Measurements from ENCODE around the gene COPZ2.
"Not testable (repeated sequence)": the region's sequence is repeated elsewhere in the genome, so short reads cannot be mapped to it uniquely, and the experiment has no call there.

Gene COPZ2, protein sequence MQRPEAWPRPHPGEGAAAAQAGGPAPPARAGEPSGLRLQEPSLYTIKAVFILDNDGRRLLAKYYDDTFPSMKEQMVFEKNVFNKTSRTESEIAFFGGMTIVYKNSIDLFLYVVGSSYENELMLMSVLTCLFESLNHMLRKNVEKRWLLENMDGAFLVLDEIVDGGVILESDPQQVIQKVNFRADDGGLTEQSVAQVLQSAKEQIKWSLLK
- total RNA-seq, result 1.1 to 4.5 (median 3.2) reads per million in 4 experiments

GRCh38 chr17:48037036-48037837 lies at the start of gene COPZ2:
TSS of gene COPZ2 (minus strand) at chr17:48037797. CDS start at chr17:48037777, 20 bp downstream.
- DNase-seq, result peak; percentile 49

DNA sequence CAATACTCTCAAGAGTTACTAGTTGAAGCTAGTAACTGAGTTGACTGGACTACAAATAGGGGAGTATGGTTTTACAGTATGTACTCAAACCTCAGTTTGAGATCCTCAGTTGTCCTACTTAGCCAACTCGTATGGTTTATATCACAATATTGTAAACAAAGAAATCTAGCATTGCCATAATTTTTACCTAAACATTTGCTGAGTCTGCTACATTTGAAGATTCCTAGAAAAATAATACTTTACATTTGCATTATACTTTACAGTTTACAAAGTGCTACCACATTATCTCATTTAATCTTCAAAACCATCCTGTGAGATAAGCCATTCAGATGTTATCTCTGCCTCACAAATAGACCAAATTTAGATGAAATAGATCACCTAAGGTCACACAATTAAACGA lies 47.3 kb upstream of the COPZ2 start:
- no peak for DNase-seq

- no peak for DNase-seq
Observed at GRCh38 chr17:48081858-48082257, 44.3 kb upstream of the COPZ2 start.

GRCh38 chr17:48077152-48077551 lies 39.6 kb upstream of the COPZ2 start:
- DNase-seq, result not testable (repeated sequence)

DNA sequence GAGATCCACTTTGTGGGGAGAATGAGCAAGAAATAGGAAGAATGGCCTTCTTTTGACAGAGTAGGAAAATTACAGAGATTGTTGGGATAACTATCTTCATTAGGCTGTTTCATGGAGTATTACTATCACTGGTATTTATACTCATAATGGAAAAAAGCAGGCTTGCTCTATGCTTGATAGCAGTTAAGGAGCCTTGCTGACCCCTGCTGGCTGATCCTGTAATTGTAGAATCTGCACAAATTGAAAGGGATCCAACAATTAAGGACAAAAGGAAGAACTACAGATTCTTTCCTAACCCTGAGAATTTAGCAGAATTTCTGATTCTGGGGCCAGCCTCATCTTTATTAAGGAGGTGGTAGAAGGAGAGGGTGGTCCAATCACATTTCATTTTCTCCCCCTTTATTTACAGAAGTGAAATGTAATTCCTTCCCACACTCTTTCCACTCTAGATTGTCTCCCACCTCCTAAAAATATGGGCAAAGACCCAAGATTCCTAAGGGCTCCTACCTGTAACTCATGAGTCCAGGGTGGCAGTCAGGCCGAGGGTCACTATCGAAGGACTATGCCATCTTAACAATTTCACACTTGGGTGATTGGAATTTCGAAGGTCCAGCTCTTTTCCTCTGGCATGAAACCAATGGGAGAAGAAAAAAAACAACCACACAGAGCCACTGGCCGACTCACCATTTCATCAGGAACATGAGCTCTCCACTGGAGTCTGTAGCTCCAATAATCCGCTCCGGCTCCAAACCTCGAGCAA lies 36.9 kb upstream of the COPZ2 start:
- DNase-seq, result peak; percentile 63

GRCh38 chr17:48073566-48074094 lies 36.0 kb upstream of the COPZ2 start:
- not testable (repeated sequence) for DNase-seq

DNA sequence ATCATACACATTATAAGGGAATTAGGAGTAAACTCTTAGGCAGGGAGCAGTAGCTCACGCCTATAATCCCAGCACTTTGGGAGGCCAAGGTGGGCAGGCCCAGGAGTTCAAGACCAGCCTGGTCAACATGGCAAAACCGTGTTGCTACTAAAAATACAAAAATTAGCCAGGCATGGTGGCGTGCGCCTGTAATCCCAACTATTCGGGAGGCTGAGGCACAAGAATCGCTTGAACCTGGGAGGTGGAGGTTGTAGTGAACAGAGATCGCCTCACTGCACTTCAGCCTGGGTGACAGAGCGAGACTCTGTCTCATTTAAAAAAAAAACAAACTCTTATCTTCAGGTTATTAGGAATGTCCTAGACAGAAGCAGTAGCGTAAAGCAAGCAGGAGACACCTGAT lies 35.2 kb upstream of the COPZ2 start:
- DNase-seq, result not testable (repeated sequence)

DNA sequence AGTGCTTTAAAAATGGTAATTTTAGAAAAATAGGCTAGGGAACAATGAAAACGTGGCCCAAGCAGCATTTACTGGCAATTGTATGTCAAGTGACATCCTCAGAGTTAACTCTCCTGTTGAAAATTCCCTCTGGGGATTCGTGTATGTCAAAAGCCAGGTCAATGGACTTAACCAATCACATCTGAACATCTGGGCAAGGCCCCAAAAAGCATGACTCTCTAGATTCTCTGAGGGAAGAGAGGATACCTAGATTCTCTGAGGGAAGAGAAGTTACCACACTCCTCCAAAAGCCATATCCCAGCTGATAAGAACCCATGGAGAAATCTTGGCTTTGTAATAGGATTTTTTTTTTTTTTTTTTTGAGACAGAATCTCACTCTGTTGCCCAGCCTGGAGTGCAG lies 34.1 kb upstream of the COPZ2 start:
- DNase-seq, result no peak

- DNase-seq, result no peak
Observed at GRCh38 chr17:48070195-48070594, 32.6 kb upstream of the COPZ2 start.

DNA sequence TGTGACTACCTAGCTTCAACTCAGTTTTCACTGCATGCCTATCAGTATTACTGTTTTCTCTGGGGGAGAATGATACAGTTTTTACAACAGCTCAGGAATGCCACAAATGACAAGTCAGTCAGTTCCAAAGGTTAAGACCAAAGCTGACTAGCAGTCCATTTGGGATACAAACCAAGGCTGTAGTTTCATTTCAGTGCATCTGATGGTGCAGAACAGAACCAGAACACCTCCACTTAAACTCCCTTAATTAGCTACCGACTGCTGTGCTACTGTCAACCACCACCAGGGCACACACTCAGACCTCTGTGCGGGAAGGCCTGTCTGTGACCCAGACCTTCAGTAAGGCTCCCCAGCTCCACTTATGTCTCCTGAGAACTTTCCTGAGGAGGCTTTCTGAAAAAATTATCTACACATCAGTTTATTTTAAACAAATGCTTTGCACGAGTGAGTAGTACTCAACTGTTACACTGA lies 30.9 kb upstream of the COPZ2 start:
- no peak for DNase-seq

DNA sequence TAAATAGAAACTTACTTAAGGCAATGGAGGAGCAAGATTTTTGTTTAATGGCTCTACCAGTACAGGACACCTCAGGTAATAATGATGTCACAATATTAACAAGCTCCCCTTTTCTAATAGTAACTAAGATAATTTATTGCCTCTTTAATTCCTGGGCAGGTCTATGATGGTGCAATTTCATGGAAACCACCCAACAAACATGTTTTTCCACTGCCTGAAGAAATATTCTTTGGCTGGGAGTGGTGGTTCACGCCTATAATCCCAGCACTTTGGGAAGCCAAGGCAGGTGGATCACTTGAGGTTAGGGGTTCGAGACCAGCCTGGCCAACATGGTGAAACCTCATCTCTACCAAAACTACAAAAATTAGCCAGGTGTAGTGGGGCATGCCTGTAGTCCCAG lies 30.2 kb upstream of the COPZ2 start:
- DNase-seq, result not testable (repeated sequence)

GRCh38 chr17:48067245-48067644 lies 29.6 kb upstream of the COPZ2 start:
- no peak for DNase-seq

- no peak for DNase-seq
Observed at GRCh38 chr17:48066656-48067055, 29.1 kb upstream of the COPZ2 start.

GRCh38 chr17:48066192-48066591 lies 28.6 kb upstream of the COPZ2 start:
- DNase-seq, result no peak

- no peak for DNase-seq
Observed at GRCh38 chr17:48064638-48065037, 27.0 kb upstream of the COPZ2 start.

GRCh38 chr17:48062273-48062672 lies 24.7 kb upstream of the COPZ2 start:
- no peak for DNase-seq

DNA sequence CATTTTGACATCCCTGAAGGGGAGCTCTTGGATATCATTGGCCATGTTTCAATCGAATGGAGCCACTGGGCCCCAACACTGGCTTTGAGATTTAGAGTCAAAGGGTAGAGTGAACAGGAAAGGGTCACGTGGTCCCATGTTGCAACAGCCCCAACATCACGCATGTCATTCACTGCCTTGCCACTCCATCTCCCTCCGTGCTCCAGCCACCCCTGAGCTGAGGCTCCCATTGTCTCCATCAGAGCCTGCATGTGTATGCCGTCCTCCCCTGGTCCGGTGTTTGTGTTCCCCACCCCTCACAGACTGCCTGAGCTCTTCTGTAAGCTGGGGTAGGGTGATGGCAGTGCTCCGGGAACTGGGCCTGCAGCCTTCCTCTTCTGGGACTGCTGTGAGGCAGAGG lies 22.7 kb upstream of the COPZ2 start:
- DNase-seq, result no peak

DNA sequence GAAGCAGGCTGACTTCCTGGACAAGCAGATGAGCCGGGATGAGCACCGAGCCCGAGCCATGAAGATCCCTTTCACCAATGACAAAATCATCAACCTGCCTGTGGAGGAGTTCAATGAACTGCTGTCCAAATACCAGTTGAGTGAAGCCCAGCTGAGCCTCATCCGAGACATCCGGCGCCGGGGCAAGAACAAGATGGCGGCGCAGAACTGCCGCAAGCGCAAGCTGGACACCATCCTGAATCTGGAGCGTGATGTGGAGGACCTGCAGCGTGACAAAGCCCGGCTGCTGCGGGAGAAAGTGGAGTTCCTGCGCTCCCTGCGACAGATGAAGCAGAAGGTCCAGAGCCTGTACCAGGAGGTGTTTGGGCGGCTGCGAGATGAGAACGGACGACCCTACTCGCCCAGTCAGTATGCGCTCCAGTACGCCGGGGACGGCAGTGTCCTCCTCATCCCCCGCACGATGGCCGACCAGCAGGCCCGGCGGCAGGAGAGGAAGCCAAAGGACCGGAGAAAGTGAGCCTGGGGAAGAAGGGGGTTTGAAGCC lies 21.6 kb upstream of the COPZ2 start:
- DNase-seq, result no peak

GRCh38 chr17:48058393-48059124 lies 21.0 kb upstream of the COPZ2 start:
- DNase-seq, result no peak

DNA sequence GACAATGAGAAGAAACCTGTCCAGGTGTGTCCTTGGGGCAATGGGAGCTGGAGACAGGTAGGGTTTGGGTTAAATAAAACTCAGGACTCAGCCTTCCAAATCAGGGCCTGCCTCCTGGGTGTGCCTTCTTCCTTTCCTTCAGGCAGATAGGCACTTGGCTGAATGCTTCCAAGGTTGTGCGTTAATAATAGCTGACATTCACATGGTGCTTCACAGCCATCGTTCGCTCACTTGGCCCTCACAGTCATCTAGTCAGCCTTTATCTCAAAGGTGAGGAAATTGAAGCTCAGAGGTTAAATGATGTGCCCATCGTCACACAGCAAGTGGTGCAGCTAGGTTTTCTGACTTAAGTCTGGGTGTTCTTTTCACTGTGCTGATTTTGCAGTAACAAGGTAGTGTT lies 20.0 kb upstream of the COPZ2 start:
- no peak for DNase-seq

DNA sequence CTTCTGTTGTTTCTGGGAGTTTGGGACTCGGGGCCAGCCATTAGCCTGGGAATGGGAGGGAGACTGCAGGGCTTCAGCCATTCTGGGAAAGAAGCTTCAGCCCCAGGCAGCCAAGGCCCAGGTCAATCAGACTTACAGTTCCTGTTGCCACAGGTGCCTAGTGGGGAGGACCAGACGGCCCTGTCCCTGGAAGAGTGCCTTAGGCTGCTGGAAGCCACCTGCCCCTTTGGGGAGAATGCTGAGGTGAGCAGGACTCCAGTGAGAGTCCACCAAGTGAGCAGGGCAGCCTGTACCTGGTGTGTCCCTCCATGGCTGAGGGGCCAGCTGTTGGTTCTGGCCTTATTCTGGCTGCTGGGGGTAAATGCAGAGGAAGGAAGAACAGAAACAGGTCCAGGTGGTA lies 19.3 kb upstream of the COPZ2 start:
- no peak for DNase-seq

DNA sequence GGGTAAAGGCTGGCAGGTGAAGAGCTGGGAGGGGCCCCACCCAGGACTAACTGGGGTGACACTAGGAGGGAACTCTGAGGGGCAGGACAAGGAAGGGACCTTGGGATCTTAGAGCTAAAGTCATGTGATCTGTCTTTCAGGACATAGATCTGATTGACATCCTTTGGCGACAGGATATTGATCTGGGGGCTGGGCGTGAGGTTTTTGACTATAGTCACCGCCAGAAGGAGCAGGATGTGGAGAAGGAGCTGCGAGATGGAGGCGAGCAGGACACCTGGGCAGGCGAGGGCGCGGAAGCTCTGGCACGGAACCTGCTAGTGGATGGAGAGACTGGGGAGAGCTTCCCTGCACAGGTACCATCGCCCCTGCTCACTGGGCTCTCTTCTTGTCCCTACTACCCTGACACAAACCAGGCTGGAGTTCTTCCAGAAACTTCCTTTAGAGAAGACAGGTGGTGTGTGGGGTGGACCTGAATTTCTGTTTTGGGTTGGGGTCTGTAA lies 18.7 kb upstream of the COPZ2 start:
- DNase-seq, result no peak
